HFF-Myc (cell line): Measurements from ENCODE around the gene ZBTB12.

Source experiments
- DNase-seq: peaks from one replicate; pipeline ENCODE4 v3.0.0-alpha.2; 2011; ENCODE audit warnings: low read depth; ENCODE audit errors: extremely low read depth
- H3K4me3 ChIP-seq: replicated peaks from 2 replicates; pipeline ENCODE4 v1.5.1; 2011; ENCODE audit warnings: low read depth, mild to moderate bottlenecking, control low read depth, low read length
- CTCF ChIP-seq: IDR thresholded peaks from 2 replicates; pipeline ENCODE4 v1.5.1; 2012; ENCODE audit warnings: mild to moderate bottlenecking, low read depth, low read length, control low read depth; ENCODE audit errors: missing control alignments

The ZBTB12 gene

GRCh38 chr6:31903957-31904356, 2.1 kb upstream of the ZBTB12 start:
- H3K4me3 ChIP-seq: no peak overlapping the region
- TF ChIP-seq CTCF: no peak
- no peak for DNase-seq

- H3K4me3 ChIP-seq: peak overlapping the region; percentile 50
- no peak for TF ChIP-seq CTCF
- DNase-seq: no peak
These were observed 402 bp downstream of the ZBTB12 start for GRCh38 chr6:31901415-31901952.

- peak overlapping the region; percentile 50 for H3K4me3 ChIP-seq
- no peak for DNase-seq
- no peak for TF ChIP-seq CTCF
These were observed 920 bp downstream of the ZBTB12 start for GRCh38 chr6:31900917-31901414.

GRCh38 chr6:31899882-31900722, 1.8 kb downstream of the ZBTB12 start:
- no peak for DNase-seq
- no peak overlapping the region for H3K4me3 ChIP-seq
- TF ChIP-seq CTCF: no peak

- no peak for DNase-seq
- H3K4me3 ChIP-seq: peak overlapping the region; percentile 65; the same call in 1 of the 2 replicates
- no peak for TF ChIP-seq CTCF
These were observed 2.7 kb downstream of the ZBTB12 start for GRCh38 chr6:31899215-31899614.

GRCh38 chr6:31898383-31899011, 3.4 kb downstream of the ZBTB12 start:
- no peak for TF ChIP-seq CTCF
- DNase-seq: no peak
- H3K4me3 ChIP-seq: peak overlapping the region; percentile 65
